Activated CD4-positive, CD25-positive, alpha-beta regulatory T cell (primary cell): ENCODE results near the gene OR6A2.

ENCODE experiments used
- DNase-seq, 4 experiments: peaks; one replicate each; lab custom pipeline; 2025; lab: John Stamatoyannopoulos, UW

Gene OR6A2

DNA sequence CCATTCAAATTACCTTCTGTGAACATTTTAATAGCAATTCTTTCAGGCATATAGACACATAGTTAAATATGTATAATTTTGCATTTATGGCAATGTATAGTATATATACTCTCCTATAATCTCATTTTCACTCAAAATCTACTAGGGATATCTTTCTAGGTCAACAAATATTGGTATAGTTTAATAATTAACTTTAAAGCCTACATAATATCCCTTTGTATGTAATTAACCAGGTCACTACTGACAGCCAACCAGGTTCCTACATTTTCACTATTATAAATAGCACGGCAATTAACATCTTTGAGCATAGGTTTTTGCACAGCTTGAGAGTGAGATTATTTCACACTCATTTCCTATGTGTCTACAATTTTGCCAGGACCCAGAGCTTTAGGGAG is 43.5 kb downstream of the OR6A2 start:
- no peak for DNase-seq

DNA sequence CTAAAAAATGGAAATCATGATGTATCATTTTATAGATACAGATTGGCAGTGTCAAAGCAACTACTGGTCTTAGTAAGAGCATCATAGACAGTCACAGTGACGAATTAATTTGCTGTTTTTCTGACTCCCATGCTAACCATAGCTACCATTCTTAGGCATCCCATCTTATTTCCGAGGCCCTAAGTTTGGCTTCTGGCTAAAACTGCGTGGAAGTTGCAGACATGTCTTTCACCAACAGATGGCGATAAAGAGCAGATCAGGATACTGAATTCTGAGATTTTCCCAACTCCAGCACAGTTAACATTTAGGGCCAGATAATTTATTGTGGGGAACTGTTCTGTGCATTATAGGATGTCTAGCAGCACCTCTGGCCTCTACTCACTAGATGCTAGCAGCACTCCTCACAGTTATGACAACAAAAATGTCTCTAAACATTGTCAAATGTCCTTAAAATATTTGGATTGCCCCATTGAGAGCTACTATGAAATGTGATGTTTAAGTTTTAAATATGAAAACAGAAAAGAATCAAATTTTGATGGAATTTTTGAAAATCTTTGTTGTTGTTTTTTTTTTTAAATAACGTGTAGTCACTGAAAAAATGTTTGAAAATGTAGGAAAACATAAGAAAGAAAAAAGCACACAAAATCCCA is 44.1 kb downstream of the OR6A2 start:
- no peak for DNase-seq

DNA sequence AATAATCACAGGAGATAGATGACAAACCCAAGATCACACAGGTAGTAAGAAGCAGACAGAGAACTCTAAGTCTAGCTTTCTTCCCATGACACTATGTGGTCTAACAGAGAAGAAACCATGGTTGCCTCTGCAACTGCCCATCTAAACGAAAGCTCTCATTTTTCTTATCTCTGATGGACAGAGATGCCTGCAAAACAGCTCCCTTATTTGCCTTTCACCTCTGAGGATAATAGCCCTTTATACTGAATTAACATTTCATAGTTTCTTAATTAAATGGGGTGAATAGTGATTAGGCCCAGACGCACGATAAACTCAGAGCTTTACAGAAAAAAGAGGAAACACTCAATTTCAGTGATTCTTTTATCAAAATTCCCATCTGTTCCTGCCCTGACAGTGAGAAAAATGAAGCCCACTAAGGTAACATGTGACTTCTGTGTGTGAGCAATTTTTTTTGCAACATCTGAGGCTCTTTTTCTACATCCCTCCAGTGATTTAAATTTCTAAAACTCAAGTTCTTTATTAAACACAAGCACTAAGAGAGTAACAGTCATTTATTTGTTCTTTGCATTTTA is 52.3 kb downstream of the OR6A2 start:
- DNase-seq: no peak

DNA sequence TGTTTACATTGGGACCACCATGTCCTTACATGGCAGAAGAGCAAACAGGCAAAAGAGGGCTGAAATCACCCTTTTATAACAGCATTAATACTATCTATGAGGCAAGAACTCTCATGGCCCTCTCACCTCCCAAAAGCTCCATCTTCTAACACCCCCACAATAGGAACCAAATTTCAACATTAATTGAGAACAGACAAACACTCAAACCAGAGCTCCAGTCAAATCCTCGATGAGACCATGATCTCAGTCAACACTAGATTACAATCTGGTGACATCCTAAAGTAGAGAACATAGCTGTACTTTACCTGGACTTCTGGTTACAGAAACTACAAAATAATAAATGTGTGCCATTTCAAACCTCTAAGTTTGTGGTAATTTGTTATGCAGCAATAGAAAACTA is 52.9 kb downstream of the OR6A2 start:
- no peak for DNase-seq

DNA sequence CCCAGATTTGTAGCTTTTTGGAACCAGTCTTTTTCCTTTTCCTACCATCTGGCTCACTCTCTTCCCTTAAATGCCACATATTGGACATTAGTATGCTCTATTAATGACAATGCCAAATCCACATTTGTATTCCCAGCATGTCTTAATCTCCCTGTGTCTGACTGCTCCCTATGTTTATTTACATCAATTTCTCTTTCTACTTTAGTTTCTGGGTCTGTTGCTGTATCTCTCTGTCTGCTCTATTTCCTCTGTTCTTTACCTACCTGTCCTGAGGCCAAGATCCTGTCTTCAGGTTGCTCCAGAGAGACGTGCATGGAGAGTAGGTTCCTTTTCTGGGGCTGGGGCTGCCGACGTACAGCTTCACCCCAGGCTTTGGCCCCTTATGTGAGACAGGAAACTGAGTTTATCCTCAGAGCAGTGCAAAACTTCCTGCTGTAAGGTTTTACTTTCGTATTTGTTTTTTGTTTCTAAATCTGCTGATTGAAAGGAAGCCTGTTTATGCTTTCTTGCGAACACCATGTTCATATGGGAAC is 53.3 kb downstream of the OR6A2 start:
- DNase-seq: peak in 1 of 4 experiments; percentile 12

DNA sequence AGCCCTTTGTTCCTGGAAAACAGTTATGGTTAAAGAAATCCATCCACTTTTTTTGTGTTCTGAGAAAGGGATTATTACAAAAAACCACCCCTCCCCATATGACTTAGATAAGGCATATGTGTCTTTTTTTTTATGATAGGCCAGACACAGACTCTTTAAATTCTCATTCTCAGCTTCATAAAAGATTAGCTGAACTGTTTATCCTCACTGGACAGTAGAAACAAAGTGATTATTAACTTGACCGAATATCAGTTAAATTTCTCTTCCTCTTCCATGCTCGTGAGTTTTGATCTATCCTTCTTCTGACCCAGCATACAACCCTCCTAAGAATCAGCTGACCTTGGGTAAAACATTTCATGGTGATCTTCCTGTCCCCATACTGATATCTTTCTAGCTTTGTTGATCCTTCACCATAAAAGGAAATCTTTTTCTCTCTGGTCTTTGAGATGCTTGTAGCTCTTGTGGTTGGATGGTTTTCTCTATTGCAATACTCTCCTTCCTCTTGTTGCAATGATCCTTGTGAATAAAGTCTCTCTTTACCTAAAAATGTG is 53.9 kb downstream of the OR6A2 start:
- DNase-seq: no peak

DNA sequence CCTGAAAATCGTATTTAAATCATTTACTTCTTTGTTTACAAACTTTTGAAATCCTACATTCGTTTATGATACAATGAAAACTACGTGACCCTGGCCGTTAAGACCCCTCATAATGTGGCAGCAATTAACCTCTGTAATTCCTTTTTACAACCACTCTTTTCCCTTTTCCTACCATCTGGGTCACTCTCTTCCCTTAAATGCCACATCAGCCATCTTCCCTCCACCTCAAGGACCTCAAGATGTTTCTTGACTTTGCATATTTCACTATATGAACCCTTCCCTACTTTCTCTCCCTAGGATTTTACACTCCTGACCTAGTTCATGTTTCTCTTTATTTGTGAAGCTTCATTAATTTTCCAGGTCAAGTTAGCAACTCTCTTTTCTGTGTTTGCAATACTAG is 54.5 kb downstream of the OR6A2 start:
- DNase-seq: no peak

DNA sequence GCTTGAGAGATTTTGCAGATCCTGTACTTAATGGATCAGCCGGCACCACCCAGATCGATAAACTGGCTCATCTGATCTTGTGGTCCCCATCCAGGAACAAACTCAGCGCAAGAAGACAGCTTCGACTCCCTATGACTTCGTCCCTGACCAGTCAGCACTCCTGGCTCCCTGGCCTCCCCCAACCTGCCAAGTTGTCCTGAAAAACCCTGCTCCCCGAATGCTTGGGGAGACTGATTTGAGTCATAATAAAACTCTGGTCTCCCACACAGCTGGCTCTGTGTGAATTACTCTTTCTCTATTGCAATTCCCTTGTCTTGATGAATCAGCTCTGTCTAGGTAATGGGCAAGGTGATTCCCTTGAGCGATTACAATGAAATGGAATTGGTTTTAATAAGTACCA is 57.2 kb downstream of the OR6A2 start:
- no peak for DNase-seq
